GM10248 (cell line): Measurements from ENCODE around the gene PIGU.

Source experiments
- CTCF ChIA-PET: fragments of 300-600 bp; sonication (Branson Sonifier 250); formaldehyde crosslinking; extraction: SDS; loops from one replicate; lab custom pipeline; 2021; ENCODE audit warnings: antibody characterized with exemption; lab: Yijun Ruan, JAX
- POLR2A ChIA-PET: fragments of 350-650 bp; sonication (Branson Sonifier 250); formaldehyde crosslinking; extraction: SDS; loops from one replicate; lab custom pipeline; 2020; ENCODE audit warnings: antibody characterized with exemption; lab: Yijun Ruan, JAX
- DNase-seq: peaks from one replicate; pipeline ENCODE4 v3.0.0; 2012; ENCODE audit errors: extremely low spot score
- TF ChIP-seq, protein P1 (sequence below): IDR thresholded peaks from 2 replicates; pipeline ENCODE4 v1.5.1; 2012; ENCODE audit warnings: mild to moderate bottlenecking, low read depth; ENCODE audit errors: extremely low read depth, missing control alignments, control extremely low read depth

PIGU gene

DNA sequence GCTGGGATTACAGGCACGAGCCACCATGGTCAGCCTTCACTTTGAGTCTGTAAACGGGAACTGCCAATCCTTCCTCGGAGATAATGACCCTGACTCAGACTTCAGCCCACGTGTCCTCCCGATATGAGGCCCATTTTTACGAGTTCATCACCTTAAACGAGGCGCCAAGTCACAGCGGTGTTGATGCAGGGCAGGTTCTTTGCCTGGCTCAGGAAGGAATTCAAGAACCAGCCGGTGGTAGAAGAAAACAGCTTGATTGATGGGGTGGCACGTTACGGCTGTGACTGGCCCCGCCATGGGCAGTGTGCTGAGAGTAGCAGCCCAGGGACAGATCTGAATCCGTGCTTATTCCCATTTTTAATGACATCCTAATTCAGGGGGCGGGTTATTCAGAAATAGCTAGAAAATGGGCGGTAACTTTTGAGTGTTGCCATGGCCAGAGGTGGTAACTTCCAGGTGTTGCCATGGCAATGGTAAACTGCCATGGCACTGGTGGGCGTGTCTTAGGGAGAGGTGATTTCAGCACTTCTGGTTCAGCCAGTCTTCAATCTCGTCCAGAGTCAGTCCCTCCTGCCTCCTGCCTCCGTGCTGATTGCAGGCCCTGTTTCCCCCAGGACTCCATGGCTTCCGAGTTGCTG is 127.5 kb downstream of the PIGU start:
- CTCF ChIA-PET, result interaction anchor here (0.9 to 1.5 kb wide), 4 partner anchors 9 to 31 kb away, joined by 3 to 5 read pairs (median 3); no protein-coding TSS in a partner anchor
- POLR2A ChIA-PET, result no interaction called here
- DNase-seq, result no peak
- TF ChIP-seq, protein P1, sequence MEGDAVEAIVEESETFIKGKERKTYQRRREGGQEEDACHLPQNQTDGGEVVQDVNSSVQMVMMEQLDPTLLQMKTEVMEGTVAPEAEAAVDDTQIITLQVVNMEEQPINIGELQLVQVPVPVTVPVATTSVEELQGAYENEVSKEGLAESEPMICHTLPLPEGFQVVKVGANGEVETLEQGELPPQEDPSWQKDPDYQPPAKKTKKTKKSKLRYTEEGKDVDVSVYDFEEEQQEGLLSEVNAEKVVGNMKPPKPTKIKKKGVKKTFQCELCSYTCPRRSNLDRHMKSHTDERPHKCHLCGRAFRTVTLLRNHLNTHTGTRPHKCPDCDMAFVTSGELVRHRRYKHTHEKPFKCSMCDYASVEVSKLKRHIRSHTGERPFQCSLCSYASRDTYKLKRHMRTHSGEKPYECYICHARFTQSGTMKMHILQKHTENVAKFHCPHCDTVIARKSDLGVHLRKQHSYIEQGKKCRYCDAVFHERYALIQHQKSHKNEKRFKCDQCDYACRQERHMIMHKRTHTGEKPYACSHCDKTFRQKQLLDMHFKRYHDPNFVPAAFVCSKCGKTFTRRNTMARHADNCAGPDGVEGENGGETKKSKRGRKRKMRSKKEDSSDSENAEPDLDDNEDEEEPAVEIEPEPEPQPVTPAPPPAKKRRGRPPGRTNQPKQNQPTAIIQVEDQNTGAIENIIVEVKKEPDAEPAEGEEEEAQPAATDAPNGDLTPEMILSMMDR, result no peak

GRCh38 chr20:34547844-34548613 is 128.9 kb downstream of the PIGU start:
- TF ChIP-seq, protein P1, result no peak
- POLR2A ChIA-PET, result no interaction called here
- CTCF ChIA-PET, result interaction anchor here (0.9 to 2.1 kb wide), 5 partner anchors 8 to 222 kb away, joined by 3 to 7 read pairs (median 4); no protein-coding TSS in a partner anchor
- DNase-seq, result no peak

GRCh38 chr20:34546751-34547181 is 130.1 kb downstream of the PIGU start:
- CTCF ChIA-PET, result interaction anchor here (1.3 to 2.1 kb wide), 2 partner anchors 30 to 223 kb away, joined by 3 to 7 read pairs; no protein-coding TSS in a partner anchor
- POLR2A ChIA-PET, result no interaction called here
- TF ChIP-seq, protein P1, result no peak
- DNase-seq, result no peak

GRCh38 chr20:34544109-34544796 is 132.6 kb downstream of the PIGU start:
- no peak for DNase-seq
- POLR2A ChIA-PET, result no interaction called here
- CTCF ChIA-PET, result interaction anchor here (0.9 to 1.6 kb wide), 6 partner anchors 18 to 232 kb away, joined by 3 to 7 read pairs (median 4); partner anchors contain the start of gene DYNLRB1

DNA sequence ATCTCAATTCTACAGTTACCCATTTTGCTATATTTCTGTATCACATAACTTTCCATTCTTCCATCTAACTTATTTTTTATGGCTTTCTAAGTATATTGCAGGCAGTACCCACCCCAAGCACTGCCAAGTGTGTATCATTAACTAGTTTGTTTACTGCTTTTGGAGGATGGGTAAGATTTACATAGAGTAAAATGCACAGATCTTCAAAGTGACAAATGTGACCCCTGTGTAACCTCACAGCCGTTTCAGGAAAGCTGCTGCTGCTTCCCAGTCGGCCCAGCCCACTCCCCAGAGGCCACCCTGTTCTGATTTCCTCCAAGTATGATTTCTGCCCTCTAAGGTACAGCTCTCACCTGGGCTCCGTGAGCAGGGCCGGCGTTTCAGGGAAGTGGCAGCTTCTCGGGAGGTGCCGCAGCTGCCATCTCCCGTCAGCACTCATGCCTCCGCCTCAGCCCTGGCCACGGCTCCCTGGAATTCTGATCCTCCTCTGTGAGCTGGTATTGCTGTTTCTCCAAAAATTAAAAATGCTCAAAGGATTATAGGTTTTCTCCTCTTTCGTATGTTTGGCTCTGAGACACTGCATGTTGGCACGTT is 133.3 kb downstream of the PIGU start:
- no peak for DNase-seq

More at GRCh38 chr20:34544109-34544796, 132.6 kb downstream of the PIGU start:
- TF ChIP-seq, protein P1, result no peak

More for the DNA sequence above, 133.3 kb downstream of the PIGU start:
- TF ChIP-seq, protein P1, result no peak
- POLR2A ChIA-PET, result no interaction called here
- CTCF ChIA-PET, result interaction anchor here (0.9 to 1.6 kb wide), 6 partner anchors 15 to 231 kb away, joined by 3 to 8 read pairs (median 6); partner anchors contain the start of genes DYNLRB1 and MAP1LC3A
